Endothelial cell (in vitro differentiated cells): ENCODE measurements around the gene DAPL1. TPM values are rescaled to one million over a fixed set of nuclear protein-coding genes. Genes with fewer than 3 reads are reported as not detected.

Experiments
- DNase-seq: peaks from one replicate; pipeline ENCODE4 v3.0.0; 2021; ENCODE audit warnings: low spot score
- H3K27ac Mint-ChIP-seq: one replicate; pipeline ENCODE4 v1.8.0; 2021; ENCODE audit warnings: mixed read lengths, inconsistent platforms; ENCODE audit not compliant: unreplicated experiment
- H3K27me3 Mint-ChIP-seq: one replicate; pipeline ENCODE4 v1.8.0; 2021; ENCODE audit warnings: mild to moderate bottlenecking, moderate library complexity, mixed read lengths, inconsistent platforms; ENCODE audit not compliant: unreplicated experiment
- H3K36me3 Mint-ChIP-seq: one replicate; pipeline ENCODE4 v1.8.0; 2021; ENCODE audit warnings: mild to moderate bottlenecking, low read depth, mixed read lengths, inconsistent platforms; ENCODE audit not compliant: unreplicated experiment
- H3K4me1 Mint-ChIP-seq: one replicate; pipeline ENCODE4 v1.8.0; 2021; ENCODE audit warnings: mild to moderate bottlenecking, mixed read lengths, inconsistent platforms; ENCODE audit not compliant: unreplicated experiment
- H3K4me3 Mint-ChIP-seq: one replicate; pipeline ENCODE4 v1.8.0; 2021; ENCODE audit warnings: mild to moderate bottlenecking, mixed read lengths, inconsistent platforms; ENCODE audit not compliant: unreplicated experiment
- H3K9me3 Mint-ChIP-seq: one replicate; pipeline ENCODE4 v1.8.0; 2021; ENCODE audit warnings: mixed read lengths, inconsistent platforms; ENCODE audit not compliant: unreplicated experiment
- total RNA-seq: library from RNA; stranded (reverse); fragmentation: NEBNext Ultra II Directional; extraction: Animal tissue kit (Norgen Biotek cat#: 25700); gene quantifications from one replicate; pipeline ENCODE4 v1.2.1, GENCODE V29; 2021; ENCODE audit not compliant: unreplicated experiment
- TF ChIP-seq, protein P1 (sequence below): fragments of 200-600 bp; sonication (generic); IDR thresholded peaks from one replicate; pipeline ENCODE4 v1.5.0; 2021; ENCODE audit warnings: antibody characterized with exemption; ENCODE audit not compliant: unreplicated experiment

The DAPL1 gene
- total RNA-seq, 1 donor from 2014 or later = not detected

DNA sequence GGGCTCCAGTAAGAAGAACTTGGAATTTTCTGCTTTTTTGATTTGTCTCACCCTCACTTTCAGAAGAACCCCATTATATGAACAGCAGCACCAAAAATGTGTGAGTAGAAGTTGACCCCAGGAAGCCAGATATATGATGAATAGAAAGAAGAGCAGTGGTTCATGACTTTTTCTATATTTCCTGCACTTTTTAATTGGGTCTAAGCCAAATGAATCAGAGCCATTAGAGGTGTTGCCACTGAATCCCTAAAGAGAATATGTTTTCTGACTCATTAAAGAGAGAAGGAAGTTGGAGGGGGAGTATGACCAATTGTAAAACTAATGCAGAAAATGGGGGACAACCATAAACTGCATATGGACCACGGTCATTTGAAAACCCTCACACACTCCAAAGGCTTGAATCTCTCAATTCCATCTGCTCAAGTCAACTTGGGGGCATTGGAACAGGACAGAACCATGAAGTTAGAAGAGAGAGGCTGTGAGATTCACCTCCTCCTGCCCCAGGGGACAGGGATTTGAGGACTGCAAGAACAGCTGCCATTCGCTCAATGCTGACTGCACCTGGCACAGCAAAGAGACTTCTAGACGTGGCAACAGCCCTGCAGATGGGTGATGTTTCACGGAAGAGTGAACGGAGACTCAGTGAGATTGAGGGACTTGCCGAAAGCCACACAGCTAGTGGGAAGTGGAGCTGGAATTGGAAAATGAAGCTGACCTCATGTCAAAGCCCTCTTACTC, 3.0 kb downstream of the DAPL1 start:
- no peaks in the 10 kb centered on the region for H3K9me3 Mint-ChIP-seq
- H3K27me3 Mint-ChIP-seq = no peaks in the 10 kb centered on the region
- TF ChIP-seq, protein P1, sequence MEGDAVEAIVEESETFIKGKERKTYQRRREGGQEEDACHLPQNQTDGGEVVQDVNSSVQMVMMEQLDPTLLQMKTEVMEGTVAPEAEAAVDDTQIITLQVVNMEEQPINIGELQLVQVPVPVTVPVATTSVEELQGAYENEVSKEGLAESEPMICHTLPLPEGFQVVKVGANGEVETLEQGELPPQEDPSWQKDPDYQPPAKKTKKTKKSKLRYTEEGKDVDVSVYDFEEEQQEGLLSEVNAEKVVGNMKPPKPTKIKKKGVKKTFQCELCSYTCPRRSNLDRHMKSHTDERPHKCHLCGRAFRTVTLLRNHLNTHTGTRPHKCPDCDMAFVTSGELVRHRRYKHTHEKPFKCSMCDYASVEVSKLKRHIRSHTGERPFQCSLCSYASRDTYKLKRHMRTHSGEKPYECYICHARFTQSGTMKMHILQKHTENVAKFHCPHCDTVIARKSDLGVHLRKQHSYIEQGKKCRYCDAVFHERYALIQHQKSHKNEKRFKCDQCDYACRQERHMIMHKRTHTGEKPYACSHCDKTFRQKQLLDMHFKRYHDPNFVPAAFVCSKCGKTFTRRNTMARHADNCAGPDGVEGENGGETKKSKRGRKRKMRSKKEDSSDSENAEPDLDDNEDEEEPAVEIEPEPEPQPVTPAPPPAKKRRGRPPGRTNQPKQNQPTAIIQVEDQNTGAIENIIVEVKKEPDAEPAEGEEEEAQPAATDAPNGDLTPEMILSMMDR = no peak
- H3K4me3 Mint-ChIP-seq = no peak overlapping the region
- no peaks in the 10 kb centered on the region for H3K36me3 Mint-ChIP-seq
- H3K4me1 Mint-ChIP-seq = peaks cover 2% of the 10 kb centered on the region
- DNase-seq = no peak
- no peak overlapping the region for H3K27ac Mint-ChIP-seq

DNA sequence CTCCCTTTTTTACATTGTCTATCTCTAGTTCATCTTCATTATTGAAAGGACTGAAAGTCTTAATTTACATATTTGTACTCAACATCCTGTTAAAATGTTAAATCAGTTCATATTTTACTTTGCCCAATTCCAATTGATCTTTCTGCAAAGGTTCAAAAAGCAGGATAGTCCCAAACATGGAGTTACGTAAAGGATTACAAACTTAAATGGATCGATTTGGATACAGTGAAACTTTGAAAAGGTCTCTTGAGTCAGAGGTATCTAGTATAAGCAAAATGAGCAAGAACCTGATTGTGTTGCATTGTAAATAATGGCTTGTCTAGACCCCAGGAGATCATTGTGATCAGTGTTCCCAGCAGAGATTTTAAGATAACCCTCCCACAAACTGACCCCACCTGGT, 4.1 kb downstream of the DAPL1 start:
- Mint-ChIP-seq H3K36me3 (no peaks in the 10 kb centered on the region), H3K4me3 (no peak overlapping the region), H3K4me1 (peaks cover 2% of the 10 kb centered on the region), H3K27ac (no peak overlapping the region), H3K27me3 (no peaks in the 10 kb centered on the region), H3K9me3 (no peaks in the 10 kb centered on the region)
- DNase-seq = no peak
- TF ChIP-seq, protein P1 = no peak

DNA sequence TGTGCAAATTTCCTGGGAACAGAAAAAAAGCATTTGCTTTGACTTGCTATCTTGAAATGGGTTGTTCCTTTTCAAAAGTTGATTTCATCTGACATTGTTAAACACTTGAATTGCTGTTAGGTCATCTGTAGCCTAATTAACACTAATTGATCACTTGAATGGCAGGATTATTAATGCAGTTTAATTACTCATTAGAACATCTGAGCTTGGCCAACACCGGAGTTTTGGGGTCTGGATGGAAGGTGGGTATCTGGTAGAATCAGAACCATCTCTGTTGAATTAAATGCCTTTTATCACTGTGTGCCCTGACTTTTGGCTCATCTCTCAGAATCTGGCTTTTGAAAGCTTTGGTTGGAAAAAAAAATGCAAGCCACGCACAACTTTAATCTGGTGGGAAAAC, 8.4 kb downstream of the DAPL1 start:
- TF ChIP-seq, protein P1 = no peak
- Mint-ChIP-seq H3K36me3 (no peaks in the 10 kb centered on the region), H3K4me1 (no peaks in the 10 kb centered on the region), H3K4me3 (no peak overlapping the region), H3K27ac (no peak overlapping the region), H3K27me3 (no peaks in the 10 kb centered on the region), H3K9me3 (no peaks in the 10 kb centered on the region)
- no peak for DNase-seq

DNA sequence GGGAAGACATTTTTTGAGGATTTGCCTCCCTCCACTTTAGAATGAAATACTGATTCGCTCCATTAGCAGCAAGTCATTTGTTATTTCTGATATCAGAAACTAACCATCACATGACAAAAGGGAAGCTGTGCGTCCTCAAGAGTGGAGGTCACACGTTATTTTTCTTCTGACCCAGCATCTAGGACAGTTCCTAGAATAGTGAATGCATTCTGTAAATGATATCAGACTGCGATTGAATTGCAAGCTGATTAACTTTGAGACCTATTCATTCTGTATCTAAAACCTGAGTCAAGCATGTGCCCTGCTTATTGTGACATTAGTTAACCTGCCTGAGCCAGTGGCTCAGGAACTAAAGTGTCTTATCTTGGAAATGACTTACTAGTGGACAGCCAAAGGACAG, 10.1 kb downstream of the DAPL1 start:
- H3K27ac Mint-ChIP-seq = no peak overlapping the region
- no peaks in the 10 kb centered on the region for H3K27me3 Mint-ChIP-seq
- no peaks in the 10 kb centered on the region for H3K4me1 Mint-ChIP-seq
- no peak for DNase-seq
- no peaks in the 10 kb centered on the region for H3K9me3 Mint-ChIP-seq
- H3K36me3 Mint-ChIP-seq = no peaks in the 10 kb centered on the region
- no peak overlapping the region for H3K4me3 Mint-ChIP-seq
- TF ChIP-seq, protein P1 = no peak

DNA sequence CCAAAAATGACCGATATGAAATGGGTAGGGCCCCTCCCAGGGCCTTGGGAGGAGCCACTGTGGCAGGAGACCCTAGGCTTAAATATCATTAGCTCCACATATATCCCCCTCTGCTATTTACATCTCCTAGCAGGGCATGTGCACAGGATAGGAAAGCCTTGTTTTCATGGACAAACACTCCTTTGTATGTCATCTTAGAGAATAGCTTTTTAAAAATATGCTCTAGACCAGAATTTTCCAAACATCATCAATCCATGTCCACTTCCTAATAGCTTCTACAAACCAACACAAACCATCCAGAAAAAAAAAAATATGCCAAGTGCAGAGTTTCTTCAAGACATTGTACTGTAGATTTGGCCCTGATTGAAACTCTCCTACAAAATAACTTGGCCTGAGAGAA, 10.8 kb downstream of the DAPL1 start:
- Mint-ChIP-seq H3K27ac (no peak overlapping the region), H3K4me1 (no peaks in the 10 kb centered on the region)

More for the DNA sequence above, 10.8 kb downstream of the DAPL1 start:
- Mint-ChIP-seq H3K4me3 (no peak overlapping the region), H3K9me3 (no peaks in the 10 kb centered on the region), H3K36me3 (no peaks in the 10 kb centered on the region), H3K27me3 (no peaks in the 10 kb centered on the region)
- TF ChIP-seq, protein P1 = no peak
- no peak for DNase-seq
